Activated CD8-positive, alpha-beta memory T cell treated with anti-CD3 and anti-CD28 coated beads, Interleukin-2, amount 10 ng/mL, durations not matched to agents 7 days and 5 days (primary cell): Measurements from ENCODE around the gene ADARB1. TPM values are rescaled to one million over a fixed set of nuclear protein-coding genes. Genes with fewer than 3 reads are reported as not detected.
"Not testable (repeated sequence)": the region's sequence is repeated elsewhere in the genome, so short reads cannot be mapped to it uniquely, and the experiment has no call there.

ENCODE experiments used
- ATAC-seq: fragments of 150-1000 bp; cut with Tn5 transposase; one replicate; pipeline ENCODE4 v1.10.0; 2021; ENCODE audit warnings: moderate library complexity
- CTCF ChIA-PET: fragments of 350-600 bp; sonication (Branson Sonifier 250); formaldehyde crosslinking; loops from one replicate; lab custom pipeline; 2021; ENCODE audit warnings: antibody characterized with exemption; lab: Charles Lee
- DNase-seq: peaks from one replicate; pipeline ENCODE4 v3.0.0-alpha.2; 2020
- H3K27ac Mint-ChIP-seq: one replicate; pipeline ENCODE4 v1.8.0; 2021; ENCODE audit warnings: mild to moderate bottlenecking, mixed read lengths
- H3K27me3 Mint-ChIP-seq: one replicate; pipeline ENCODE4 v1.8.0; 2021; ENCODE audit warnings: mixed read lengths
- H3K36me3 Mint-ChIP-seq: one replicate; pipeline ENCODE4 v1.8.0; 2021; ENCODE audit warnings: mild to moderate bottlenecking, mixed read lengths
- H3K4me1 Mint-ChIP-seq: one replicate; pipeline ENCODE4 v1.8.0; 2021; ENCODE audit warnings: mixed read lengths
- H3K4me3 Mint-ChIP-seq: one replicate; pipeline ENCODE4 v1.8.0; 2021; ENCODE audit warnings: mild to moderate bottlenecking, moderate library complexity, mixed read lengths
- H3K9me3 Mint-ChIP-seq: one replicate; pipeline ENCODE4 v1.8.0; 2022; ENCODE audit warnings: low read depth, mixed read lengths
- total RNA-seq, 2 experiments: library from RNA; stranded (reverse); gene quantifications; one replicate each; pipeline ENCODE4 v1.2.3, GENCODE V29; 2021

ADARB1 gene
- total RNA-seq, result 10 to 100 TPM; 29.4 to 38.3 TPM

GRCh38 chr21:45074048-45074817 lies at the start of gene ADARB1:
ADARB1 (plus strand) TSS chr21:45074580; CDS start chr21:45171657, 97,077 bp downstream.
- H3K27me3 Mint-ChIP-seq, result peaks cover 9% of the 10 kb centered on the region
- ATAC-seq, result peak; percentile 64
- no peaks in the 10 kb centered on the region for H3K9me3 Mint-ChIP-seq
- H3K27ac Mint-ChIP-seq, result peak within 1 kb of the TSS; percentile 83
- H3K36me3 Mint-ChIP-seq, result peaks cover 3% of the 10 kb centered on the region
- DNase-seq, result peak; percentile 64
- H3K4me1 Mint-ChIP-seq, result peaks cover 40% of the 10 kb centered on the region
- CTCF ChIA-PET, result interaction anchor here (1.0 to 2.8 kb wide), 6 partner anchors 13 to 124 kb away, joined by 3 to 8 read pairs (median 5); no protein-coding TSS in a partner anchor
- H3K4me3 Mint-ChIP-seq, result peak within 1 kb of the TSS; percentile 84

DNA sequence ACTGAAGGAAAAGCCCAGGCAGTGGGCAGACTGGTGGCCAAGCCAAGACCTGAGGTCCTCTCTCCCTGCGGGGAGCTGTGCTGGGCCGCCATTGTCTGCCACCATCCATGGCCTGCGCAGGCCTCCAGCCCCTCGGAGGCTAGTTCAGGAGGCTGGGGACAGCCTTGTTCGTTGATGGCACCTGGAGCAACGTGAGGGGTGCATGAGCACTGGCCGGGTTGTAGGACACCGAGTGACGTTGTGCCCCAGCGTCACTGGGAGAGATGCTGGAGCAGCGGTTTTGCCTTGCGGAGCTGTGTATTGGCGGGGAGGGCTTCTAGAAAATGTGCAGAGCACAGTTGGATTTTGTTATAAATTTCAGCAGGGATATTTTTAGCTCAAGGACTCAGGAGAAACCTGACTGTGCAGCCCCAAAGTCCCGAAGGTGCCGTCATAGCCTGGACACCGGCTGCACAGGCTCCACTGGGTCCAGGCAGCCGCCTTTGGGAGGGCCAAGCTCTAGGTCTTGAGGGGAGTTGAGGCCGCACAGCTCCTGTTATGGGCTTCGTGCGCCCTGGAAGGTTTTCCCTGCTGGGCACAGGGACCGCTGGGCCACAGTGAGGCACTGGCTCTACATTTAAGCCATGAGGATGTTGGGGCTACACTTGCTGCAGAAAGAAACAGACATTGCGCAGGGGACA lies 48.2 kb upstream of the ADARB1 start:
- no peaks in the 10 kb centered on the region for H3K4me1 Mint-ChIP-seq
- DNase-seq (no peak), ATAC-seq (no peak)
- no peak overlapping the region for H3K27ac Mint-ChIP-seq
- H3K36me3 Mint-ChIP-seq, result no peaks in the 10 kb centered on the region
- H3K9me3 Mint-ChIP-seq, result peaks cover 4% of the 10 kb centered on the region
- CTCF ChIA-PET, result interaction anchor here (0.5 kb wide), 1 partner anchor 112 kb away, joined by 3 read pairs; no protein-coding TSS in a partner anchor
- no peak overlapping the region for H3K4me3 Mint-ChIP-seq
- peaks cover 25% of the 10 kb centered on the region for H3K27me3 Mint-ChIP-seq

DNA sequence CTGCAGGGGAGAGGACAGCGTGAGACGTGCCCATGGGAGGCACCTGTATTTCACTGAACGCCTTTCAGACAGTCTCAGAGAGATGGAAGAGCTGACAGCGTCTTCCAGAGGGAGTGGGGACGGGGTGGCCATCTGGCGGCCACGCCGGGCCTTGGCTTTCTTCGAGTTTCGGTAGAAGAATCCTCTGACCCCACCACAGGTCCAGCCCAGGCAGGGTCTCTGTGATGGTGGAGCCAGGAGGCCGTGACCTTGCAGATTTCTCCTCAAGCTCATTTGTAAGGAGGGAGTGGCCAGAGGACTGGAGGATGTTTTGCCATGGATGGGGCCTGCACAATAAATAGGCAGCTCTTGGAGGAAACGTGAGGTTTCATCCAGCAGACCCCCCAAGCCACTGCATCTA lies 47.6 kb upstream of the ADARB1 start:
- no peaks in the 10 kb centered on the region for H3K4me1 Mint-ChIP-seq
- H3K36me3 Mint-ChIP-seq, result no peaks in the 10 kb centered on the region

DNA sequence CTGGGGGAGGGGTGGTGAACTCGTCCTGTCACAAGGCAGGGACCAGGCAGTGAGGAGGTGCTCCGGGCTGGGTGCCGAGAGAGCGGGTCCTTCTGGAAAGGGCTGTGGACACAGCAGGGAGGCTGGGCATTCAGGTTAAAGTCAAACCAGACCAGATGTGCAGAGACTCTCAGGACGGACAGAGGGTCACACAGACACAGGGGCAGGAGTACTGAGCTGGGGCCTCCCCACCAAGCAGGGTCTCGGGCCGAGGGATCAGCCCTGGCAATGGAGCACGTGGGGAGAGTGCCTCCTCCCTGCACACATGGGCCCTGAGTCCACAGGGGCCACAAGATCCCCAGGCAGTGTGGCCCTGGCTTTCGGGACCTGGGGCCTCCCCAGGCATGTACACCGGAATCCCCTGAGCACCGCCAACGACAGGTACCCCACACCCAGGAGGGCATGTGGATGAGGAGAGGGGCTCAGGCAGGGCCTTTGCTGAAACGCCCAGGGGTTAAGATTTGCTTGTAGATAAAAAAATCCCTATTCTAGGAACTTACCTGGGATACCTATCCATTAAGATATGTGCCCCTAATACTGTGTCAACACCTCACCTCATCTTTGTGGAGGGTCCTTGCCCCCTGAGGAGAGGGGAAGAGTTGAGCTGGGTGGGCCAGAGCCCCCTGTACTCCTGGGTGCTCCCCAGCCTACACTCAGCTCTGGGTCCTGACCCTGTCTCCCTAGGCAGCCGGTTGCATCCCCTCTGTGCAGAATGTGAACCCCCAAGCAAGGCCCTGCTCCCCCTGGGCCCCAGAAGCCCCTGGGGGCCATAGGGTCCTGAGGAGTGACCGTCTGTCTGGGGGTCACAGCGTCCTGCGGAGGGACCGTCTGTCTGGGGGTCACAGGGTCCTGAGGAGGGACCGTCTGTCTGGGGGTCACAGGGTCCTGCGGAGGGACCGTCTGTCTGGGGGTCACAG lies 46.9 kb upstream of the ADARB1 start:
- Mint-ChIP-seq H3K9me3 (peaks cover 4% of the 10 kb centered on the region), H3K27me3 (peaks cover 22% of the 10 kb centered on the region), H3K27ac (no peak overlapping the region), H3K4me3 (no peak overlapping the region), H3K4me1 (no peaks in the 10 kb centered on the region), H3K36me3 (no peaks in the 10 kb centered on the region)
- DNase-seq (no peak), ATAC-seq (no peak)
- CTCF ChIA-PET, result interaction anchor here (1.0 kb wide), 1 partner anchor 111 kb away, joined by 4 read pairs; no protein-coding TSS in a partner anchor

More for the DNA sequence above, 47.6 kb upstream of the ADARB1 start:
- H3K27ac Mint-ChIP-seq, result no peak overlapping the region
- peaks cover 4% of the 10 kb centered on the region for H3K9me3 Mint-ChIP-seq
- no peak overlapping the region for H3K4me3 Mint-ChIP-seq
- peaks cover 25% of the 10 kb centered on the region for H3K27me3 Mint-ChIP-seq
- CTCF ChIA-PET, result no interaction called here
- DNase-seq (no peak), ATAC-seq (no peak)

DNA sequence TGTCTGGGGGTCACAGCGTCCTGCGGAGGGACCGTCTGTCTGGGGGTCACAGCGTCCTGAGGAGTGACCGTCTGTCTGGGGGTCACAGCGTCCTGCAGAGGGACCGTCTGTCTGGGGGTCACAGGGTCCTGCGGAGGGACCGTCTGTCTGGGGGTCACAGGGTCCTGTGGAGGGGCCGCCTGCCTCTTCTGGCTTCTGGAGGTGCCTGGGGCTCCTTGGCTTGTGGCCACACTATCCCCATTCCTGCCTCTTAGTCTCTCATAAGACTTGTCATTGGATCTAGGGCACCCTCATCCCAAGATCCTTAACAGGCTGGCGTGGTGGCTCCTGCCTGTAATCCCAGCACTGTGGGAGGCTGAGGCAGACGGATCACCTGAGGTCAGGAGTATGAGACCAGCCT lies 45.7 kb upstream of the ADARB1 start:
- H3K4me3 Mint-ChIP-seq, H3K9me3 Mint-ChIP-seq, ATAC-seq, H3K4me1 Mint-ChIP-seq, H3K27ac Mint-ChIP-seq, DNase-seq, H3K36me3 Mint-ChIP-seq: not testable (repeated sequence)
- CTCF ChIA-PET, result interaction anchor here (1.0 kb wide), 1 partner anchor 113 kb away, joined by 3 read pairs; no protein-coding TSS in a partner anchor
- H3K27me3 Mint-ChIP-seq, result peaks cover 19% of the 10 kb centered on the region

DNA sequence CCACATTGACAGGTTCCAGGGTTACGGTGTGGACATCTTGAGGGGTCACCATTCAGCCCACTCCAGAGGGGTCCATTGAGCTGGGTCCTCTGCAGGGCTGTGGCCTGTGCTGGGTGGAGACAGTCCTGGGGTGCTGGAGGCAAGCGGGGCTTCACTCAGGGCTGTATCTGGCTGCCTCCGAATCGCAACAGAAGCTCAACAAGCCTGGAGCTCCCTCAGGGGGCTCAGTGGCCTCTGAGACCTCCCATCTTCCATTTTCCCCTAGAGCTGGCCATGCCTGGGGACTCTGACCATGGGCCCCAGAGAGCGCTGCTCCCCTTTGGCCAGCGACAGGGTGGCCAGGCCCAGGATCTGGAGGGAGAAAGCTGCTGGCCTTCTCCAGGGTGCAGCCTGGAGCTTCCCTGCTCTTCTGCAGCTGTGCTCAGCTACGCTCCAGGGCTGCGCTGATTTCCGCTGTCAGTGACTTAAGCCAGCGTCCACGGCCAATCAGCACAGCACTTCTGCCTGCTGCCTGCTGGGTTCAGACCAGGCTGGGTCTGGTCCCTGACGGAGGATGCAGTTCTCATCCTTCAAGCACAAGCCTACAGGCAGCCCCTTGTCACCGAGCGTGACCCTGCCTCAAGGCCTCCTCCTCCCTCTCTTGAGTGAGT lies 45.0 kb upstream of the ADARB1 start:
- no peaks in the 10 kb centered on the region for H3K36me3 Mint-ChIP-seq
- DNase-seq (no peak), ATAC-seq (no peak)
- H3K27me3 Mint-ChIP-seq, result peaks cover 17% of the 10 kb centered on the region
- CTCF ChIA-PET, result interaction anchor here (1.0 kb wide), 1 partner anchor 113 kb away, joined by 3 read pairs; no protein-coding TSS in a partner anchor
- H3K27ac Mint-ChIP-seq, result no peak overlapping the region
- H3K4me3 Mint-ChIP-seq, result no peak overlapping the region
- H3K4me1 Mint-ChIP-seq, result no peaks in the 10 kb centered on the region
- no peaks in the 10 kb centered on the region for H3K9me3 Mint-ChIP-seq

- CTCF ChIA-PET, result interaction anchor here (1.0 kb wide), 1 partner anchor 112 kb away, joined by 3 read pairs; no protein-coding TSS in a partner anchor
- H3K27me3 Mint-ChIP-seq, result peaks cover 14% of the 10 kb centered on the region
- no peak for ATAC-seq
- H3K9me3 Mint-ChIP-seq, result no peaks in the 10 kb centered on the region
- no peaks in the 10 kb centered on the region for H3K4me1 Mint-ChIP-seq
- no peaks in the 10 kb centered on the region for H3K36me3 Mint-ChIP-seq
- no peak overlapping the region for H3K4me3 Mint-ChIP-seq
- H3K27ac Mint-ChIP-seq, result no peak overlapping the region
- no peak for DNase-seq
Observed at GRCh38 chr21:45029948-45030681, 44.3 kb upstream of the ADARB1 start.

GRCh38 chr21:45030682-45031570 lies 43.5 kb upstream of the ADARB1 start:
- no peak overlapping the region for H3K27ac Mint-ChIP-seq
- no peaks in the 10 kb centered on the region for H3K9me3 Mint-ChIP-seq
- no peaks in the 10 kb centered on the region for H3K4me1 Mint-ChIP-seq
- DNase-seq (no peak), ATAC-seq (no peak)
- CTCF ChIA-PET, result interaction anchor here (1.2 kb wide), 1 partner anchor 81 kb away, joined by 4 read pairs; no protein-coding TSS in a partner anchor
- H3K36me3 Mint-ChIP-seq, result no peaks in the 10 kb centered on the region
- H3K27me3 Mint-ChIP-seq, result peaks cover 13% of the 10 kb centered on the region
- no peak overlapping the region for H3K4me3 Mint-ChIP-seq

- ATAC-seq (no peak), DNase-seq (no peak)
- H3K9me3 Mint-ChIP-seq, result no peaks in the 10 kb centered on the region
- H3K27ac Mint-ChIP-seq, result no peak overlapping the region
- peaks cover 1% of the 10 kb centered on the region for H3K36me3 Mint-ChIP-seq
- H3K4me3 Mint-ChIP-seq, result no peak overlapping the region
- CTCF ChIA-PET, result interaction anchor here (1.2 kb wide), 1 partner anchor 82 kb away, joined by 4 read pairs; no protein-coding TSS in a partner anchor
- peaks cover 13% of the 10 kb centered on the region for H3K27me3 Mint-ChIP-seq
- no peaks in the 10 kb centered on the region for H3K4me1 Mint-ChIP-seq
Observed at GRCh38 chr21:45031571-45032191, 42.7 kb upstream of the ADARB1 start.

GRCh38 chr21:45032332-45032731 lies 42.0 kb upstream of the ADARB1 start:
- ATAC-seq, result no peak
- Mint-ChIP-seq H3K36me3 (peaks cover 1% of the 10 kb centered on the region), H3K27me3 (peaks cover 16% of the 10 kb centered on the region), H3K4me1 (no peaks in the 10 kb centered on the region), H3K9me3 (peaks cover 5% of the 10 kb centered on the region), H3K4me3 (no peak overlapping the region), H3K27ac (no peak overlapping the region)
- CTCF ChIA-PET, result interaction anchor here (1.2 kb wide), 1 partner anchor 82 kb away, joined by 4 read pairs; no protein-coding TSS in a partner anchor
- no peak for DNase-seq
